K562 treated with DMSO at 1 percent for 4 hours (cell line): Measurements from ENCODE around the gene BBS10. TPM values are rescaled to one million over a fixed set of nuclear protein-coding genes. Genes with fewer than 3 reads are reported as not detected.

Experiments
- total RNA-seq: library from RNA; unstranded; fragments of 300-600 nt; gene quantifications from 2 replicates; pipeline ENCODE4 v1.2.3, GENCODE V29; 2022; ENCODE audit not compliant: insufficient read depth

Gene BBS10
- total RNA-seq = 2.0 and 2.4 TPM in 2 replicates

GRCh38 chr12:76348079-76348901 is at the start of gene BBS10:
TSS of gene BBS10 (minus strand) at chr12:76348415. CDS start at chr12:76348358, 57 bp downstream.

Other genes starting within 250 kb of the BBS10 start
- 32.9 and 34.0 TPM in 2 replicates for gene OSBPL8, start 211.4 kb upstream of the BBS10 start, total RNA-seq